IPS-NIHi7 (cell line): ENCODE results near the gene RET.

Experiments used
- DNase-seq: peaks from one replicate; pipeline ENCODE4 v3.0.0; 2012; ENCODE audit warnings: mixed read lengths; ENCODE audit errors: extremely low spot score

The RET gene

GRCh38 chr10:43120116-43120928 is 43.5 kb downstream of the RET start:
- no peak for DNase-seq

- DNase-seq = no peak
Observed at GRCh38 chr10:43120929-43121314, 44.1 kb downstream of the RET start.

GRCh38 chr10:43121444-43121843 is 44.6 kb downstream of the RET start:
- no peak for DNase-seq

- no peak for DNase-seq
Observed at GRCh38 chr10:43122096-43122495, 45.2 kb downstream of the RET start.

- no peak for DNase-seq
Observed at GRCh38 chr10:43122826-43123225, 46.0 kb downstream of the RET start.

GRCh38 chr10:43123361-43124093 is 46.7 kb downstream of the RET start:
- DNase-seq = no peak

- no peak for DNase-seq
Observed at GRCh38 chr10:43124094-43124521, 47.2 kb downstream of the RET start.

GRCh38 chr10:43124574-43125273 is 47.9 kb downstream of the RET start:
- no peak for DNase-seq

GRCh38 chr10:43125274-43125845 is 48.5 kb downstream of the RET start:
- no peak for DNase-seq

GRCh38 chr10:43125881-43126731 is 49.2 kb downstream of the RET start:
- DNase-seq = no peak

- no peak for DNase-seq
Observed at GRCh38 chr10:43126759-43127424, 50.0 kb downstream of the RET start.

- DNase-seq = no peak
Observed at GRCh38 chr10:43127442-43127841, 50.6 kb downstream of the RET start.

GRCh38 chr10:43128331-43128730 is 51.5 kb downstream of the RET start:
- no peak for DNase-seq

GRCh38 chr10:43128958-43129706 is 52.3 kb downstream of the RET start:
- no peak for DNase-seq

- DNase-seq = peak; percentile 9
Observed at GRCh38 chr10:43130770-43131171, 53.9 kb downstream of the RET start.

GRCh38 chr10:43131256-43131655 is 54.4 kb downstream of the RET start:
- peak; percentile 0 for DNase-seq

- peak; percentile 3 for DNase-seq
Observed at GRCh38 chr10:43131906-43132305, 55.0 kb downstream of the RET start.

- DNase-seq = peak; percentile 3
Observed at GRCh38 chr10:43132867-43133787, 56.3 kb downstream of the RET start.
